ENCODE results near the gene SMIM24.
A peak's percentile ranks its signal among the peaks of the same experiment; 100 is the strongest.
"Not testable (repeated sequence)": the region's sequence is repeated elsewhere in the genome, so short reads cannot be mapped to it uniquely, and the experiment has no call there.

SMIM24 gene

GRCh38 chr19:3513229-3514140, 33.2 kb upstream of the SMIM24 start:
- Histone ChIP-seq H3K9me3 (ENCODE audit: control insufficient read depth, low read depth, low read length) (no peaks in the 10 kb centered on the region), H3K4me3 (ENCODE audit: low read length) (no peak overlapping the region), H3K36me3 (ENCODE audit: control insufficient read depth, low read depth, low read length) (no peaks in the 10 kb centered on the region), H3K9ac (ENCODE audit: low read length) (no peak overlapping the region), H3K27ac (ENCODE audit: low read length) (no peak overlapping the region), H3K4me1 (ENCODE audit: control insufficient read depth, low read depth, low read length) (peaks cover 2% of the 10 kb centered on the region), H3K27me3 (ENCODE audit: control insufficient read depth, insufficient read depth, low read length) (no peaks in the 10 kb centered on the region)

GRCh38 chr19:3512562-3513228, 32.4 kb upstream of the SMIM24 start:
- no peaks in the 10 kb centered on the region for H3K9me3 ChIP-seq (ENCODE audit: control insufficient read depth, low read depth, low read length)
- H3K4me1 ChIP-seq (ENCODE audit: control insufficient read depth, low read depth, low read length) = no peaks in the 10 kb centered on the region
- H3K4me3 ChIP-seq (ENCODE audit: low read length) = no peak overlapping the region
- no peak overlapping the region for H3K27ac ChIP-seq (ENCODE audit: low read length)
- no peak overlapping the region for H3K9ac ChIP-seq (ENCODE audit: low read length)
- no peaks in the 10 kb centered on the region for H3K27me3 ChIP-seq (ENCODE audit: control insufficient read depth, insufficient read depth, low read length)
- H3K36me3 ChIP-seq (ENCODE audit: control insufficient read depth, low read depth, low read length) = no peaks in the 10 kb centered on the region

GRCh38 chr19:3511506-3512251, 31.4 kb upstream of the SMIM24 start:
- no peaks in the 10 kb centered on the region for H3K27me3 ChIP-seq (ENCODE audit: control insufficient read depth, insufficient read depth, low read length)
- H3K36me3 ChIP-seq (ENCODE audit: control insufficient read depth, low read depth, low read length) = no peaks in the 10 kb centered on the region
- no peak overlapping the region for H3K27ac ChIP-seq (ENCODE audit: low read length)
- H3K4me3 ChIP-seq (ENCODE audit: low read length) = no peak overlapping the region
- H3K4me1 ChIP-seq (ENCODE audit: control insufficient read depth, low read depth, low read length) = no peaks in the 10 kb centered on the region
- H3K9ac ChIP-seq (ENCODE audit: low read length) = no peak overlapping the region
- H3K9me3 ChIP-seq (ENCODE audit: control insufficient read depth, low read depth, low read length) = no peaks in the 10 kb centered on the region

GRCh38 chr19:3510727-3511126, 30.4 kb upstream of the SMIM24 start:
- H3K9me3 ChIP-seq (ENCODE audit: control insufficient read depth, low read depth, low read length) = no peaks in the 10 kb centered on the region
- H3K9ac ChIP-seq (ENCODE audit: low read length) = no peak overlapping the region
- no peak overlapping the region for H3K4me3 ChIP-seq (ENCODE audit: low read length)
- H3K36me3 ChIP-seq (ENCODE audit: control insufficient read depth, low read depth, low read length) = no peaks in the 10 kb centered on the region
- H3K4me1 ChIP-seq (ENCODE audit: control insufficient read depth, low read depth, low read length) = no peaks in the 10 kb centered on the region
- no peaks in the 10 kb centered on the region for H3K27me3 ChIP-seq (ENCODE audit: control insufficient read depth, insufficient read depth, low read length)
- no peak overlapping the region for H3K27ac ChIP-seq (ENCODE audit: low read length)

GRCh38 chr19:3509566-3509989, 29.3 kb upstream of the SMIM24 start:
- Histone ChIP-seq H3K9ac (ENCODE audit: low read length) (no peak overlapping the region), H3K27ac (ENCODE audit: low read length) (no peak overlapping the region), H3K4me1 (ENCODE audit: control insufficient read depth, low read depth, low read length) (no peaks in the 10 kb centered on the region), H3K4me3 (ENCODE audit: low read length) (no peak overlapping the region), H3K36me3 (ENCODE audit: control insufficient read depth, low read depth, low read length) (no peaks in the 10 kb centered on the region), H3K27me3 (ENCODE audit: control insufficient read depth, insufficient read depth, low read length) (no peaks in the 10 kb centered on the region), H3K9me3 (ENCODE audit: control insufficient read depth, low read depth, low read length) (no peaks in the 10 kb centered on the region)

GRCh38 chr19:3508771-3509535, 28.6 kb upstream of the SMIM24 start:
- H3K4me3 ChIP-seq (ENCODE audit: low read length) = no peak overlapping the region
- H3K4me1 ChIP-seq (ENCODE audit: control insufficient read depth, low read depth, low read length) = no peaks in the 10 kb centered on the region
- no peaks in the 10 kb centered on the region for H3K36me3 ChIP-seq (ENCODE audit: control insufficient read depth, low read depth, low read length)
- H3K27ac ChIP-seq (ENCODE audit: low read length) = no peak overlapping the region
- no peaks in the 10 kb centered on the region for H3K9me3 ChIP-seq (ENCODE audit: control insufficient read depth, low read depth, low read length)
- no peak overlapping the region for H3K9ac ChIP-seq (ENCODE audit: low read length)
- no peaks in the 10 kb centered on the region for H3K27me3 ChIP-seq (ENCODE audit: control insufficient read depth, insufficient read depth, low read length)

GRCh38 chr19:3508121-3508661, 27.9 kb upstream of the SMIM24 start:
- H3K27me3 ChIP-seq (ENCODE audit: control insufficient read depth, insufficient read depth, low read length); H3K27ac ChIP-seq (ENCODE audit: low read length); H3K36me3 ChIP-seq (ENCODE audit: control insufficient read depth, low read depth, low read length); H3K9ac ChIP-seq (ENCODE audit: low read length); H3K9me3 ChIP-seq (ENCODE audit: control insufficient read depth, low read depth, low read length); H3K4me1 ChIP-seq (ENCODE audit: control insufficient read depth, low read depth, low read length): not testable (repeated sequence)
- H3K4me3 ChIP-seq (ENCODE audit: low read length) = peak overlapping the region; percentile 69

GRCh38 chr19:3507371-3508120, 27.2 kb upstream of the SMIM24 start:
- H3K9ac ChIP-seq (ENCODE audit: low read length) = peak overlapping the region; percentile 58
- no peak overlapping the region for H3K27ac ChIP-seq (ENCODE audit: low read length)
- no peaks in the 10 kb centered on the region for H3K4me1 ChIP-seq (ENCODE audit: control insufficient read depth, low read depth, low read length)

GRCh38 chr19:3506384-3507340, 26.3 kb upstream of the SMIM24 start:
- no peaks in the 10 kb centered on the region for H3K9me3 ChIP-seq (ENCODE audit: control insufficient read depth, low read depth, low read length)
- peak overlapping the region; percentile 69 for H3K4me3 ChIP-seq (ENCODE audit: low read length)
- H3K36me3 ChIP-seq (ENCODE audit: control insufficient read depth, low read depth, low read length) = no peaks in the 10 kb centered on the region
- H3K27me3 ChIP-seq (ENCODE audit: control insufficient read depth, insufficient read depth, low read length) = no peaks in the 10 kb centered on the region
- no peaks in the 10 kb centered on the region for H3K4me1 ChIP-seq (ENCODE audit: control insufficient read depth, low read depth, low read length)
- H3K27ac ChIP-seq (ENCODE audit: low read length) = no peak overlapping the region
- H3K9ac ChIP-seq (ENCODE audit: low read length) = peak overlapping the region; percentile 58

More at GRCh38 chr19:3507371-3508120, 27.2 kb upstream of the SMIM24 start:
- Histone ChIP-seq H3K36me3 (ENCODE audit: control insufficient read depth, low read depth, low read length) (no peaks in the 10 kb centered on the region), H3K9me3 (ENCODE audit: control insufficient read depth, low read depth, low read length) (no peaks in the 10 kb centered on the region), H3K4me3 (ENCODE audit: low read length) (peak overlapping the region; percentile 69), H3K27me3 (ENCODE audit: control insufficient read depth, insufficient read depth, low read length) (no peaks in the 10 kb centered on the region)

Measured in iPS-18a (cell line).